Esophagus muscularis mucosa (tissue), 4 donors: ENCODE measurements around the gene GFPT2. TPM values are rescaled to one million over a fixed set of nuclear protein-coding genes. Genes with fewer than 3 reads are reported as not detected.

Experiments
- DNase-seq: peaks from one replicate; pipeline ENCODE4 v3.0.0-alpha.2; 2017; ENCODE audit errors: extremely low spot score
- H3K27ac ChIP-seq, 4 donors: fragments of 200-600 bp; sonication (generic); replicated peaks in 1 of 4; 1 replicate in 3 of 4; 2 replicates in 1 of 4; pipeline ENCODE4 v1.5.1; 2016 to 2019; ENCODE audit warnings: mild to moderate bottlenecking in 1 of 4
- H3K27me3 ChIP-seq, 4 donors: fragments of 200-600 bp; sonication (generic); one replicate each; pipeline versions ENCODE4 v1.5.1 to v1.6.0; 2016 to 2019
- H3K36me3 ChIP-seq, 4 donors: fragments of 200-600 bp; sonication (generic); one replicate each; pipeline ENCODE4 v1.5.1; 2016 to 2019
- H3K4me1 ChIP-seq, 4 donors: fragments of 200-600 bp; sonication (generic); one replicate each; pipeline ENCODE4 v1.5.1; 2016 to 2019
- H3K4me3 ChIP-seq, 4 donors: fragments of 200-600 bp; sonication (generic); 1 replicate in 2 of 4; 2 replicates in 2 of 4; pipeline ENCODE4 v1.5.1; 2016 to 2019; ENCODE audit warnings: mild to moderate bottlenecking in 4 of 4, moderate library complexity in 1 of 4
- H3K9me3 ChIP-seq, 4 donors: fragments of 200-600 bp; sonication (generic); 1 replicate in 3 of 4; 2 replicates in 1 of 4; pipeline ENCODE4 v1.5.1; 2016 to 2019
- CTCF ChIP-seq, 3 experiments: fragments of 200-600 bp in 2 of 3; fragments of 450-650 bp in 1 of 3; sonication (generic) in 2 of 3; IDR thresholded peaks; one replicate each; pipeline ENCODE4 v1.5.1; 2017 to 2019; ENCODE audit warnings: antibody characterized with exemption in 3 of 3, mild to moderate bottlenecking in 2 of 3, moderate library complexity in 1 of 3
- EP300 ChIP-seq: sonication (generic); formaldehyde crosslinking; IDR thresholded peaks from one replicate; pipeline ENCODE4 v1.6.1; 2017; ENCODE audit warnings: antibody characterized with exemption
- POLR2A ChIP-seq: fragments of 450-650 bp; IDR thresholded peaks from one replicate; pipeline ENCODE4 v1.6.1; 2017; ENCODE audit warnings: antibody characterized with exemption, moderate library complexity, mild to moderate bottlenecking, low read depth
- POLR2AphosphoS5 ChIP-seq, 2 donors: sonication (generic); formaldehyde crosslinking; IDR thresholded peaks; one replicate each; pipeline ENCODE4 v1.6.1; 2017; ENCODE audit warnings: antibody characterized with exemption in 2 of 2
- WGBS: methylation state at CpG from one replicate; pipeline ENCODE4 v1.1.5; 2018; 5-methylcytosine and 5-hydroxymethylcytosine counted together
- intact Hi-C: fragments of 100-400 bp; cut with DNase I; formaldehyde crosslinking; loops from one replicate; pipeline ENCODE4 v1.15.1; 2023
- total RNA-seq, 4 donors: library from RNA; depleted of rRNA; stranded (reverse); fragments of >200 nt; gene quantifications; one replicate each; pipeline versions ENCODE4 v1.1.0 to v1.2.1, GENCODE V29; 2016

Gene GFPT2
- total RNA-seq, 4 donors from 2014 or later: 30.1 to 114 (median 33.6) TPM

- H3K27me3 ChIP-seq: no peaks in the 10 kb centered on the region
- H3K27ac ChIP-seq: peak overlapping the region; percentile 56 to 95 (median 74)
- no peak for DNase-seq
- TF ChIP-seq POLR2AphosphoS5 (IDR thresholded peaks at IDR 0.05) (no peak), EP300 (no peak), POLR2A (no peak), CTCF (IDR thresholded peaks at IDR 0.05) (peak in 1 of 3 experiments; percentile 21)
- peaks cover 0 to 6% (median 5%) of the 10 kb centered on the region in 4 donors for H3K36me3 ChIP-seq
- intact Hi-C loops: loop anchor here (5.0 to 10.0 kb wide), 2 partner anchors 36 to 63 kb away; partner anchors contain the start of gene GFPT2
- H3K9me3 ChIP-seq: no peaks in the 10 kb centered on the region
- H3K4me3 ChIP-seq: peak overlapping the region; percentile 97 to 99 (median 99)
- 0% methylated on average over 1 of the region's 68 CpGs for WGBS
- peaks cover 19 to 37% (median 31%) of the 10 kb centered on the region in 4 donors for H3K4me1 ChIP-seq
Observed at GRCh38 chr5:180291234-180291940, 61.7 kb downstream of the GFPT2 start.

- peaks cover 19 to 37% (median 31%) of the 10 kb centered on the region in 4 donors for H3K4me1 ChIP-seq
- intact Hi-C loops: loop anchor here (5.0 to 10.0 kb wide), 2 partner anchors 37 to 64 kb away; partner anchors contain the start of gene GFPT2
- WGBS: 18% methylated on average over 12 of the region's 13 CpGs
- no peaks in the 10 kb centered on the region for H3K9me3 ChIP-seq
- peak overlapping the region; percentile 97 to 99 (median 99) for H3K4me3 ChIP-seq
- TF ChIP-seq POLR2AphosphoS5 (IDR thresholded peaks at IDR 0.05) (no peak), CTCF (IDR thresholded peaks at IDR 0.05) (no peak), POLR2A (no peak)
- no peak for DNase-seq
- H3K27ac ChIP-seq: peak overlapping the region in 1 of 4 donors; percentile 89
- no peaks in the 10 kb centered on the region for H3K27me3 ChIP-seq
- H3K36me3 ChIP-seq: peaks cover 0 to 9% (median 5%) of the 10 kb centered on the region in 4 donors
Observed at GRCh38 chr5:180290568-180291233, 62.4 kb downstream of the GFPT2 start.

- Histone ChIP-seq H3K27me3 (no peaks in the 10 kb centered on the region), H3K4me3 (no peak overlapping the region), H3K27ac (no peak overlapping the region), H3K36me3 (peaks cover 0 to 9% (median 5%) of the 10 kb centered on the region in 4 donors), H3K9me3 (no peaks in the 10 kb centered on the region), H3K4me1 (peaks cover 19 to 37% (median 31%) of the 10 kb centered on the region in 4 donors)
- DNase-seq: no peak
- intact Hi-C loops: loop anchor here (5.0 to 10.0 kb wide), 2 partner anchors 37 to 65 kb away; partner anchors contain the start of gene GFPT2
- WGBS: 90% methylated on average over 5 of the region's 5 CpGs
- TF ChIP-seq CTCF (IDR thresholded peaks at IDR 0.05) (no peak), POLR2A (no peak), POLR2AphosphoS5 (IDR thresholded peaks at IDR 0.05) (no peak), EP300 (no peak)
Observed at GRCh38 chr5:180289966-180290365, 63.2 kb downstream of the GFPT2 start.

- Histone ChIP-seq H3K9me3 (no peaks in the 10 kb centered on the region), H3K27ac (no peak overlapping the region), H3K36me3 (peaks cover 0 to 9% (median 5%) of the 10 kb centered on the region in 4 donors), H3K4me1 (peaks cover 19 to 37% (median 31%) of the 10 kb centered on the region in 4 donors), H3K4me3 (no peak overlapping the region), H3K27me3 (no peaks in the 10 kb centered on the region)
- intact Hi-C loops: no loop called here
- no peak for TF ChIP-seq POLR2AphosphoS5 (IDR thresholded peaks at IDR 0.05)
- TF ChIP-seq CTCF (IDR thresholded peaks at IDR 0.05): no peak
- no peak for TF ChIP-seq EP300
- TF ChIP-seq POLR2A: no peak
- WGBS: 67% methylated on average over 3 of the region's 3 CpGs
- DNase-seq: no peak
Observed at GRCh38 chr5:180289433-180289832, 63.7 kb downstream of the GFPT2 start.
